HG03442 (cell line): ENCODE data around the gene MGAT5.

Experiments used
- ATAC-seq: cut with Tn5 transposase; IDR thresholded peaks from one replicate; pipeline ENCODE4 v1.9.1; 2021; ENCODE audit warnings: mild to moderate bottlenecking, moderate library complexity; ENCODE audit not compliant: unreplicated experiment

The MGAT5 gene

GRCh38 chr2:134231301-134231964 lies 22.4 kb upstream of the MGAT5 start:
- no peak for ATAC-seq

DNA sequence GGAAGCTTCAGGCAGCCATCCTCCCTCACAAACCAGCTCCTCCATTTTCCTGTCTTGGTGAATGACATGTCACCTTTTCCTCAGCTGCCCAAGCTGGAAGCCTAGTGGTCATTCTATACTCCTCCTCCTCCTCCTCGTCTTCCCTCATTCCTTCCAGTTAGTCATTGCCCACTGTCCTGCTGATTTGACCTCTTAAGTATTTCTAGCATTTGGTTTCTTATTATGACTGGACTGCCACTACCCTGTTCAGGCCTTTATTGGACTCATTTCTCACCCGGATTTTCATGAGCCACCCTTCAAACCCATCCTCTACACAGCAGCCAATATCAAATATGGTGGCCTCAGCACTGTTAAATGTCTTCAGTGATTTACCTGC lies 21.9 kb upstream of the MGAT5 start:
- no peak for ATAC-seq

DNA sequence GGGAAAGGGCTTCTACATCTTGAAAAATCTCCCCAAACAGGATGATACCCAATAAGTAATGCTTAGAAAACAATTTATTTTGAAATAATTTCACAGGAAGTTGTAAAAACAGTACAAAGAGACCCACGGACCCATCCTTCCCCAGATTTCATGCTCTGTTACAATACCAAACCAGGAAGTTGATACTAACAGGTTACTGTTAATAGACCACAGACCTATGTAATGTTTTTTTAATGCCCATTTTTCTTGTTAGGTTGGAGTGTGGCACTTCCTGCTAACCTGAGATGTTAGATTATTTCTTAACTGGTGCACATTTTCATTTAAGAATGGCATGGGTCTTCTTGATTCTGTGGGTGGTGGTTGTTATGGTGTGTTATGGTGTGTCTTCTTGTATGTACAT lies 21.4 kb upstream of the MGAT5 start:
- no peak for ATAC-seq

GRCh38 chr2:134232868-134233727 lies 20.8 kb upstream of the MGAT5 start:
- ATAC-seq, result peak; percentile 37

GRCh38 chr2:134233728-134234136 lies 20.1 kb upstream of the MGAT5 start:
- ATAC-seq, result peak; percentile 60

DNA sequence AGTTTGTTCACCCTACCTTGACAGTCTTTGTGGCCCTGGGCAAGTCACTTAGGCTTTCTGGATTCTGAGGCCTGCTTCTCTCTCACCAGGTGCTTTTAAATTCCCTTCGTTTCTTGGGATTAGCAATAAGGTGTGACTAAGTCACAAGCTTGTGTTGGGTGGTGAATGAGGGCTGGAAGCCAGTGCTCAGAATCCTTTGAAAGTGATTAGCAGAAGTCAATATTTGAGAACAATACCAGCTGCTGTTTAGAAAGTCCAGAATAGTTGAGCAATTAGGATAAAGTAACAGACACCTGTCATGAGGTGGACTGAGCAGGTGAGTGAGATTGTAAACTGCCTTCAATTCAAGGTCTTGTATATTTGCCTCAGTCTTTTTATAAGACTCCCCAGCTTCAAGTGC lies 19.3 kb upstream of the MGAT5 start:
- no peak for ATAC-seq

DNA sequence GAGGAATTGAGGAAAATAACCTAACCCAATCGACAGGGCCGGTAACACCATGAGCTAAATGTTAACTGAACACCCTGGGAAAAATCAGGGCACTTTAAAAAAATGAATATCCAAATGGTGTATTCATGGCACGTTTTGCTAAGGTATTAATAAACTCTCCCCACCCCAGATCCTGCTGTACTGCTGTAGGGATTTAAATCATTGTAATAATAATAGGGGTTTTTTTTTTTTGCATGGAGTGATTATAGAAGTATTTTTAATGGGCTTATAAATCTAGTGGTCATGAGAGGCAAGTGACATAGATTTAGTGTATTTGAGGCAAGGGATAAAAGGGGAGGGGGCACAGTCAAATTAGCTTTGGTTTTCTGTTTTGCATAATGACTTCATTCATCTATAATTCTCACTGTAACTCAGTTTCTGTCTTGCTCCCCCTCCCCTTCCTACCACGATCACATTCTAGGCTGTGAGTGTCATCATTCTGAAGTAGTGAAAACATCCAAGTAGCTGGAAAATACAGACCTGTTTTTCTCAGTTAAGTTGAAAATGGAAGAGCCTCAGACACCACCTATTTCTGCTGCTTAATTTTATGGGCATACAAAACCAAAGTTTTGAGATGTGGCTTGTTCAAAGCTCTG lies 18.2 kb upstream of the MGAT5 start:
- no peak for ATAC-seq

DNA sequence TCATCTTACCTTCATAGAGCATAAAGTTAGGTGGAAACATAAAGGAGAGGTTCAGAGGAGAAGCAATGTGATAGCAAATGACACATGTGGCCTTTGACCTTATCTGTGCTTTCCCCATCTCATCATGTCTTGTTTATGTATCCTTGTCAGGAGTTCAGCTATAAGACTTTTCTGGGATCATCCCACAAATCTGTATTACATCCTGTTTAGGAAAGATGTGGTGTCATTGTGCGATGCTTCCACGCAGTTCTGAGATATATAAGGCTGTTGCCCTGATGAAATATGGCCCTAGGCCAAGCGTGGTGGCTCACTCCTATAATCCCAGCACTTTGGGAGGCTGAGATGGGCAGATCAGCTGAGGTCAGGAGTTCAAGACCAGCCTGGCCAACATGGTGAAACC lies 15.5 kb upstream of the MGAT5 start:
- no peak for ATAC-seq

- no peak for ATAC-seq
Measured at GRCh38 chr2:134240061-134240460, 13.8 kb upstream of the MGAT5 start.

DNA sequence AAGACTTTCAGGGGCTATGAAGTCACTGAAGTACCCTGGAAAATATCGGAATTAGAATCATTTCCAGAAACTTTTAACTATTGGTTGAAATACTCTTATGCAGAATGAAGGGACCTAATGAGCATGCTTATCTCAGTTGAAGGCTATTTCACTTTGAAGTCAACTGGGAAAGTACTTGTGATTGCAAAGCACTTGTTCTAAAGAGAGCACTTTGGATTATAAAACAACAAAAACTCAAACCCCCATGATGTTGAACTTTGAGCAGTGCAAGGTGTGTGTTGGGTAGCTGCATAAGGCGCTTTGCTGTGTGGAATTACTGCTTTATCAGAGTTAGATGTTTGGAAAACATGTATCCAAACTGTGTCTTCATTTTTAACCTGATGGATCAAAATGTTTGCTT lies 12.0 kb upstream of the MGAT5 start:
- no peak for ATAC-seq

GRCh38 chr2:134243244-134243643 lies 10.6 kb upstream of the MGAT5 start:
- ATAC-seq, result no peak

DNA sequence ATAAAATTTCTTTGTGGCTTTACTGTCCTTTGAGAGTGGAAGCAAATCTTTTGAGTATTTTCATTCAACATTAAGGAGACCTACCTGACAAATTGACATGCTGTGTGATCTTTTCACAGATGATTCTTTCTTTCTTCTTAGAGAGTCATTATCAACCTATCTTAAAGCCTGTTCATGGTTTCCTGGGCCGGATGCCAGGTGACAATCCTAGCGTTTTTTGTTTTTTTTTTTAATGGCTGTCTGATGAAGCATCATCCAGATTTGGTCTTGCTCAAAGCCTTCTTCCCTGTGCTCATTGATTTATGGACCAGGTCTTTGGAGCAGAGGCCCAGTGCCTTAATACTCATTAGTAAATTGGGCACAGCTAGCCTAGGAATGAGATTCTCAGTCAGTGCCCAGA lies 9.8 kb upstream of the MGAT5 start:
- no peak for ATAC-seq

- ATAC-seq, result no peak
Measured at GRCh38 chr2:134244587-134244986, 9.3 kb upstream of the MGAT5 start.

GRCh38 chr2:134245340-134245984 lies 8.4 kb upstream of the MGAT5 start:
- ATAC-seq, result no peak

- ATAC-seq, result no peak
Measured at GRCh38 chr2:134246154-134246874, 7.6 kb upstream of the MGAT5 start.

DNA sequence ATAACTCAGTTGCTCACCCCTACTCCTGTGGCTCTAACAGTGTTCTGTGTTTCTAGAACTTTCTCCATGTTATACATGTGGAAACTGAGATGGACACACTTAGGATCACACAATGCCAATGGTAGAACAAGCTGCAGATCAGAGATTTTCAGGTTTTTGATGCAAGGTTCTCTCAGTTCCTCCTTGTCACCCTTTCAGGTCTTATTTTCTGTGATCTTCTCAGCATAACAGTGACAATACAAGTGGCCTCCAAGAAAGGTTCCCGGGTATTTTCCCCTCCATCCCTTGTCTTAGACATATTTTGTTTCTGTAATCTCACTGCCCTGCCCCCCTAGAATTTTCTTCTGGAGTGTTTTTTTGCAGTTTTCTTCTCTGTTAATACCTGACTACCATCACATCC lies 6.2 kb upstream of the MGAT5 start:
- ATAC-seq, result peak; percentile 41

DNA sequence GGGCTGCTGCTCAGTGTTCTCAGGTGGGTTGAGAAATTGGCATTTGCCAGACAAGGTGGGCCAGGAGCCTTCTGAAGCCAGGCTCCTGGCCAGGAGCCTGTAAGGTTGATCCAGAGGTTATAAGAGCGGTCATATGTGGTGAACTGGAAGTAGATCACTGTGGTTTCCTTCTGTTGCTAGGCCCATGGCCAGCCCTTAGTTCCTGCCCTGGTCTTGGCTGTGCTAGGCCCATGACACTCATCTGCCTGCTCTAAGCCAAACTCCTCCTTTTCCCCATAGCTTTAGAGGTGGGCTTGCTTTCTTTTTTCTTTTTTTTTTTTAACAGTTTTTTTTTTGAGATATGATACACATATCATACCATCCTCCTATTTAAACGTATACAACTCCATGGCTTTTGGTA lies 5.0 kb upstream of the MGAT5 start:
- no peak for ATAC-seq

- no peak for ATAC-seq
Measured at GRCh38 chr2:134249755-134250154, 4.1 kb upstream of the MGAT5 start.

DNA sequence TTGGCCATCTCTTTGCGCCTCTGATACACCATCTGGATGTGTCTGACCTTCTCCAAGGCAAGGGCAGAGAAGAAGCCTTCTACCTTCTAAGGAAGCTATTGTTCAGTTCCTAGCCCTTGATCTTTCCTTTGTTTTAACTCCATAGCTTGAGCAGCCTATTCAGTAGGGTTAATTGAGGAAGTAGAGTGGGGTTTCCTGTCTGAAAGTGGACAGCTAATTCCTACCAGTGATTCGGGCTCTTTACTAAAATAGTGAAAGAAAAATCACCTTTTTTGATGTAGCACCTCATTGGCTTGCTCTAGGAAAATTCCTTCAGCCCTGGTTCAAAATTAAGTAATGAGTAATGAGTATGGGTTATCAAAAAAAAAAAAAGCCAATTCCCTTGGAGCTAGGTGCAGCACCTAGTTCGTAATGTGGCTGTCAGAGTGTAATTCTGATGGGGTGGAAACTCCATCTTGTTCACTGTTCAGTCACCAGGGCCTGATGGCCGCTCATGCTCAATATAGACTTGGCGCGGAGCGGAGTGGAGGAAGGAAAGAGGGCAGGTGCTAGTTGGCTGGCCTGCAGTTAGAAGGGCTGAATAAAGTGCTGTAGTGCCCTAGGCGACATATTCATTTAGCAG lies 2.9 kb upstream of the MGAT5 start:
- ATAC-seq, result no peak

DNA sequence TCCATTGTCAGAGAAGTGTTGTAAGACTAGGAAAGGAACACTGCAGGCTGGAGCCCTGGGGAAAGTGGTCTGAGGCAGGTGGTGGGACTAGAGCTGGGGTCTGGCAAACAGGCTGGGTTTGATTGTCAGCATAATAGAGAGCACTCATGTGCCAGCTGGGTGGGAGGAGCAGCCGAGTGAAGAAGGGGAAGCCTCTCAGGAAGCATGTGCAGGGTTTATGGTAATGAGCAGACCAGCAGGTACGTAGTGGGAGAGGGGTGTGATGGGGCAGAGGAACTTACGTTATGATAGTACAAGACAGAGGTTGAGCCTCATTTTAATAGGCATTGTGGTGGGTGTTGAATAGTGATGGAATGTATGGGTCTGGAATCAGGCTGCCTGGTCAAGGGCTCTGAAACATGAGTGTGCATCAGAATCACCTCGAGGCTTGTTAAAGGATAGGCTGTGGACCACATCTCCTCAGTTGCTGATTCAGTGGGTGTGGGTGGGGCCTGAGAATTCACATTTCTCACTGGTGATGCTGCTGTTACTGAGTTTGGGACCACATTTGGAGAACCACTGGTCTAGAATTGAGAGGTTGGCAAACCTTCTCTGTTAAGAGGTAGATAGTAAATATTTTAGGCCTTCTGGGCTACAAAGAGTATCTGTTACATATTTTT lies 1.7 kb upstream of the MGAT5 start:
- no peak for ATAC-seq
